Cardiac fibroblast (primary cell): ENCODE measurements around the gene LRRC18.

Source experiments
- DNase-seq, 2 donors: peaks; one replicate each; pipeline versions ENCODE4 v3.0.0 to v3.0.0-alpha.2; 2010; ENCODE audit warnings: low read depth in 2 of 2
- H3K4me3 ChIP-seq, 2 donors: replicated peaks in 1 of 2; 1 replicate in 1 of 2; 2 replicates in 1 of 2; pipeline ENCODE4 v1.5.1; 2011; ENCODE audit warnings: low read depth in 2 of 2, low read length in 2 of 2, mild to moderate bottlenecking in 2 of 2, moderate library complexity in 1 of 2
- CTCF ChIP-seq: IDR thresholded peaks from one replicate; pipeline ENCODE4 v1.5.1; 2011; ENCODE audit warnings: low read depth, mild to moderate bottlenecking, low read length, inconsistent platforms

LRRC18 gene

GRCh38 chr10:48885376-48885775, 54.3 kb downstream of the LRRC18 start:
- peak; percentile 18 for TF ChIP-seq CTCF
- peak; percentile 1 to 13 for DNase-seq
- H3K4me3 ChIP-seq: no peak overlapping the region

- TF ChIP-seq CTCF: no peak
- DNase-seq: no peak
- no peak overlapping the region for H3K4me3 ChIP-seq
These were observed 55.2 kb downstream of the LRRC18 start for GRCh38 chr10:48884179-48885045.

- TF ChIP-seq CTCF: no peak
- H3K4me3 ChIP-seq: no peak overlapping the region
- DNase-seq: no peak
These were observed 55.9 kb downstream of the LRRC18 start for GRCh38 chr10:48883701-48884100.

GRCh38 chr10:48882881-48883280, 56.8 kb downstream of the LRRC18 start:
- no peak for TF ChIP-seq CTCF
- no peak for DNase-seq
- H3K4me3 ChIP-seq: no peak overlapping the region

- H3K4me3 ChIP-seq: no peak overlapping the region
- no peak for DNase-seq
- no peak for TF ChIP-seq CTCF
These were observed 57.7 kb downstream of the LRRC18 start for GRCh38 chr10:48881937-48882336.

- TF ChIP-seq CTCF: no peak
- DNase-seq: no peak
- no peak overlapping the region for H3K4me3 ChIP-seq
These were observed 59.5 kb downstream of the LRRC18 start for GRCh38 chr10:48880016-48880705.
